GM23338 (cell line): ENCODE data around the gene FAM53A.

ENCODE experiments used
- CREB1 ChIP-seq: fragments of 250-450 bp; sonication (Bioruptor Pico); IDR thresholded peaks from 2 replicates; pipeline ENCODE4 v1.5.0; 2020; ENCODE audit warnings: low read depth, mild to moderate bottlenecking, moderate library complexity
- ETS1 ChIP-seq: IDR thresholded peaks from 2 replicates; pipeline ENCODE4 v1.6.1; 2016; ENCODE audit warnings: antibody characterized with exemption
- EZH2 ChIP-seq: fragments of 200-600 bp; sonication (generic); IDR thresholded peaks from one replicate; pipeline ENCODE4 v1.8.0; 2017; ENCODE audit warnings: antibody characterized with exemption, mild to moderate bottlenecking, low read depth; ENCODE audit not compliant: unreplicated experiment
- EZH2phosphoT487 ChIP-seq: fragments of 200-600 bp; sonication (generic); IDR thresholded peaks from one replicate; pipeline ENCODE4 v1.8.1; 2018; ENCODE audit warnings: antibody characterized with exemption; ENCODE audit not compliant: unreplicated experiment
- JUNB ChIP-seq: IDR thresholded peaks from one replicate; pipeline ENCODE4 v1.6.1; 2016; ENCODE audit warnings: antibody characterized with exemption; ENCODE audit not compliant: unreplicated experiment
- NANOG ChIP-seq: IDR thresholded peaks from 2 replicates; pipeline ENCODE4 v1.6.1; 2016; ENCODE audit warnings: antibody characterized with exemption, borderline replicate concordance
- POLR2AphosphoS5 ChIP-seq: IDR thresholded peaks from 2 replicates; pipeline ENCODE4 v1.6.1; 2016; ENCODE audit warnings: antibody characterized with exemption, low read depth
- STAT1 ChIP-seq: IDR thresholded peaks from one replicate; pipeline ENCODE4 v1.6.1; 2016; ENCODE audit warnings: antibody characterized with exemption; ENCODE audit not compliant: unreplicated experiment
- ZNF114 ChIP-seq: fragments of 250-450 bp; sonication (Bioruptor Pico); IDR thresholded peaks from 2 replicates; pipeline ENCODE4 v1.5.0; 2020; ENCODE audit warnings: mild to moderate bottlenecking, moderate library complexity
- ZNF331 ChIP-seq: fragments of 250-450 bp; sonication (Bioruptor Pico); IDR thresholded peaks from 2 replicates; pipeline ENCODE4 v1.5.0; 2020; ENCODE audit warnings: low read depth, mild to moderate bottlenecking, moderate library complexity
- ZNF462 ChIP-seq: fragments of 250-450 bp; sonication (Bioruptor Pico); IDR thresholded peaks from 2 replicates; pipeline ENCODE4 v1.5.0; 2020; ENCODE audit warnings: mild to moderate bottlenecking, moderate library complexity
- TF ChIP-seq, protein P1 (sequence below), 2 experiments: fragments of 200-600 bp in 1 of 2; sonication (generic) in 1 of 2; conservative IDR thresholded peaks; 2 replicates each; pipeline versions ENCODE4 v1.5.1 to v1.6.1; 2016 to 2017; ENCODE audit warnings: antibody characterized with exemption in 2 of 2, low read depth in 2 of 2, mild to moderate bottlenecking in 2 of 2, moderate library complexity in 1 of 2
- TF ChIP-seq, protein P2 (sequence below): IDR thresholded peaks from one replicate; pipeline ENCODE4 v1.6.1; 2018; ENCODE audit warnings: antibody characterized with exemption; ENCODE audit not compliant: unreplicated experiment

- TF ChIP-seq, protein P1, sequence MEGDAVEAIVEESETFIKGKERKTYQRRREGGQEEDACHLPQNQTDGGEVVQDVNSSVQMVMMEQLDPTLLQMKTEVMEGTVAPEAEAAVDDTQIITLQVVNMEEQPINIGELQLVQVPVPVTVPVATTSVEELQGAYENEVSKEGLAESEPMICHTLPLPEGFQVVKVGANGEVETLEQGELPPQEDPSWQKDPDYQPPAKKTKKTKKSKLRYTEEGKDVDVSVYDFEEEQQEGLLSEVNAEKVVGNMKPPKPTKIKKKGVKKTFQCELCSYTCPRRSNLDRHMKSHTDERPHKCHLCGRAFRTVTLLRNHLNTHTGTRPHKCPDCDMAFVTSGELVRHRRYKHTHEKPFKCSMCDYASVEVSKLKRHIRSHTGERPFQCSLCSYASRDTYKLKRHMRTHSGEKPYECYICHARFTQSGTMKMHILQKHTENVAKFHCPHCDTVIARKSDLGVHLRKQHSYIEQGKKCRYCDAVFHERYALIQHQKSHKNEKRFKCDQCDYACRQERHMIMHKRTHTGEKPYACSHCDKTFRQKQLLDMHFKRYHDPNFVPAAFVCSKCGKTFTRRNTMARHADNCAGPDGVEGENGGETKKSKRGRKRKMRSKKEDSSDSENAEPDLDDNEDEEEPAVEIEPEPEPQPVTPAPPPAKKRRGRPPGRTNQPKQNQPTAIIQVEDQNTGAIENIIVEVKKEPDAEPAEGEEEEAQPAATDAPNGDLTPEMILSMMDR (conservative IDR thresholded peaks at IDR 0.05; ENCODE audit: low read depth in 2 of 2), result no peak
- TF ChIP-seq EZH2, result no peak
- no peak for TF ChIP-seq POLR2AphosphoS5
- no peak for TF ChIP-seq CREB1 (CRISPR knock-in tag)
- TF ChIP-seq ZNF114 (CRISPR knock-in tag), result no peak
- no peak for TF ChIP-seq STAT1
- TF ChIP-seq ETS1, result no peak
- TF ChIP-seq, protein P2, sequence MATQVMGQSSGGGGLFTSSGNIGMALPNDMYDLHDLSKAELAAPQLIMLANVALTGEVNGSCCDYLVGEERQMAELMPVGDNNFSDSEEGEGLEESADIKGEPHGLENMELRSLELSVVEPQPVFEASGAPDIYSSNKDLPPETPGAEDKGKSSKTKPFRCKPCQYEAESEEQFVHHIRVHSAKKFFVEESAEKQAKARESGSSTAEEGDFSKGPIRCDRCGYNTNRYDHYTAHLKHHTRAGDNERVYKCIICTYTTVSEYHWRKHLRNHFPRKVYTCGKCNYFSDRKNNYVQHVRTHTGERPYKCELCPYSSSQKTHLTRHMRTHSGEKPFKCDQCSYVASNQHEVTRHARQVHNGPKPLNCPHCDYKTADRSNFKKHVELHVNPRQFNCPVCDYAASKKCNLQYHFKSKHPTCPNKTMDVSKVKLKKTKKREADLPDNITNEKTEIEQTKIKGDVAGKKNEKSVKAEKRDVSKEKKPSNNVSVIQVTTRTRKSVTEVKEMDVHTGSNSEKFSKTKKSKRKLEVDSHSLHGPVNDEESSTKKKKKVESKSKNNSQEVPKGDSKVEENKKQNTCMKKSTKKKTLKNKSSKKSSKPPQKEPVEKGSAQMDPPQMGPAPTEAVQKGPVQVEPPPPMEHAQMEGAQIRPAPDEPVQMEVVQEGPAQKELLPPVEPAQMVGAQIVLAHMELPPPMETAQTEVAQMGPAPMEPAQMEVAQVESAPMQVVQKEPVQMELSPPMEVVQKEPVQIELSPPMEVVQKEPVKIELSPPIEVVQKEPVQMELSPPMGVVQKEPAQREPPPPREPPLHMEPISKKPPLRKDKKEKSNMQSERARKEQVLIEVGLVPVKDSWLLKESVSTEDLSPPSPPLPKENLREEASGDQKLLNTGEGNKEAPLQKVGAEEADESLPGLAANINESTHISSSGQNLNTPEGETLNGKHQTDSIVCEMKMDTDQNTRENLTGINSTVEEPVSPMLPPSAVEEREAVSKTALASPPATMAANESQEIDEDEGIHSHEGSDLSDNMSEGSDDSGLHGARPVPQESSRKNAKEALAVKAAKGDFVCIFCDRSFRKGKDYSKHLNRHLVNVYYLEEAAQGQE, result no peak
- no peak for TF ChIP-seq EZH2phosphoT487
- no peak for TF ChIP-seq JUNB
- TF ChIP-seq ZNF462 (CRISPR knock-in tag), result no peak
- no peak for TF ChIP-seq NANOG
- TF ChIP-seq ZNF331 (CRISPR knock-in tag), result no peak
These were observed 14.8 kb downstream of the FAM53A start for GRCh38 chr4:1669270-1669669.
